DOHH2 (cell line): ENCODE measurements around the gene PTPN4.

Experiments used
- H3F3A ChIP-seq: fragments of 200-600 bp; sonication (generic), shearing (Covaris generic); 2 replicates; pipeline ENCODE4 v1.6.0; 2016; ENCODE audit warnings: antibody characterized with exemption, mild to moderate bottlenecking; ENCODE audit not compliant: control insufficient read depth, insufficient read depth
- H3K27ac ChIP-seq: fragments of 200-600 bp; sonication (generic); 2 replicates; pipeline ENCODE4 v1.5.1; 2014; ENCODE audit warnings: low read depth, mild to moderate bottlenecking, low read length, moderate library complexity
- H3K27me3 ChIP-seq: fragments of 200-600 bp; sonication (generic); 2 replicates; pipeline ENCODE4 v1.6.1; 2014; ENCODE audit warnings: mild to moderate bottlenecking, low read length, mixed read lengths; ENCODE audit not compliant: control insufficient read depth
- H3K36me3 ChIP-seq: fragments of 200-600 bp; sonication (generic); 2 replicates; pipeline ENCODE4 v1.6.1; 2014; ENCODE audit warnings: mild to moderate bottlenecking, low read length, moderate library complexity, mixed read lengths; ENCODE audit not compliant: control insufficient read depth
- H3K4me1 ChIP-seq: fragments of 200-600 bp; sonication (generic); 2 replicates; pipeline ENCODE4 v1.6.1; 2014; ENCODE audit warnings: mild to moderate bottlenecking, low read length, mixed read lengths; ENCODE audit not compliant: control insufficient read depth
- H3K4me2 ChIP-seq: fragments of 200-600 bp; sonication (generic); 2 replicates; pipeline ENCODE4 v1.6.0; 2014; ENCODE audit warnings: mild to moderate bottlenecking, low read length, moderate library complexity
- H3K4me3 ChIP-seq: fragments of 200-600 bp; sonication (generic); 2 replicates; pipeline ENCODE4 v1.5.1; 2014; ENCODE audit warnings: mild to moderate bottlenecking, low read length, mixed read lengths
- H3K79me2 ChIP-seq: fragments of 200-600 bp; sonication (generic); 2 replicates; pipeline ENCODE4 v1.6.1; 2014; ENCODE audit warnings: mild to moderate bottlenecking, low read length, mixed read lengths; ENCODE audit not compliant: control insufficient read depth
- H3K9me2 ChIP-seq: fragments of 200-600 bp; sonication (generic); replicated peaks from 2 replicates; pipeline ENCODE4 v1.6.1; 2014; ENCODE audit warnings: mild to moderate bottlenecking, low read length, mixed read lengths; ENCODE audit not compliant: control insufficient read depth
- H3K9me3 ChIP-seq: fragments of 200-600 bp; sonication (generic); 2 replicates; pipeline ENCODE4 v1.6.1; 2014; ENCODE audit warnings: antibody characterized with exemption, low read length, mixed read lengths; ENCODE audit not compliant: control insufficient read depth, insufficient read depth
- H4K20me1 ChIP-seq: fragments of 200-600 bp; sonication (generic); 2 replicates; pipeline ENCODE4 v1.6.0; 2014; ENCODE audit warnings: low read depth, mild to moderate bottlenecking, antibody characterized with exemption, low read length, moderate library complexity; ENCODE audit not compliant: control insufficient read depth, insufficient read depth
- EZH2phosphoT487 ChIP-seq: fragments of 200-600 bp; sonication (generic); IDR thresholded peaks from 2 replicates; pipeline ENCODE4 v1.6.1; 2017; ENCODE audit warnings: borderline replicate concordance, mild to moderate bottlenecking, antibody characterized with exemption, low read length, moderate library complexity, mixed read lengths
- TF ChIP-seq, protein P1 (sequence below): fragments of 200-600 bp; sonication (generic); IDR thresholded peaks from one replicate; pipeline ENCODE4 v1.5.1; 2014; ENCODE audit warnings: antibody characterized with exemption, mild to moderate bottlenecking, low read depth, low read length; ENCODE audit not compliant: poor library complexity, severe bottlenecking

The PTPN4 gene

DNA sequence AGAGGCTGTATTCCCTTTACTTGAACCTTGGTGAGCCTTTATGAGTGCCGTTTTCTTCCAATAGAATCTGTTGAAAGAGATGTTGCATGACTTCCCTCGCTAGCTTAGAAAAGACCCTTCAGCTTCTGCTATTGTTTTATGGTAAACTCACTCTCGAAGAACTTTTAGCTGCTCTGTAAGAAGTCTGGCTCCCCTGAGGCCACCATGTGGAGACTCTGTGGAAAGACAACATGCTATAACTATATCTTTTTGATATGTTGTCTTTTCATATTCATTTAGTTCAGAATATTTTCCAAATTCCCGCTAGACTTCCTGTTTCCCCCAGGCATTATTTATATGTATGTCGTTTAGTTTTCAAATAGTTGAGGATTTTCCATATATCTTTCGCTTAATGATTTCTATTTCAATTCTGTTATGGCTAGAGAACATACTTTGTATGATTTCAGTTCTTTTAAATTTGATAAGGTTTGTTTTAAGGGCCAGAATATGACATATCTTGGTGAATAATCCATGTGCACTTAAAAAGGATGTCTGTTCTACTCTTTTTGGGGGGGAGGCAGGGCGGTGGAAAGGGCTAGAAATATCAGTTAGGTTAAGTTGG, 64.1 kb downstream of the PTPN4 start:
- no peaks in the 10 kb centered on the region for H3K27me3 ChIP-seq
- no peak overlapping the region for H3K27ac ChIP-seq
- H3K4me1 ChIP-seq: peaks cover 6% of the 10 kb centered on the region
- no peaks in the 10 kb centered on the region for H4K20me1 ChIP-seq
- H3K36me3 ChIP-seq: no peaks in the 10 kb centered on the region
- no peaks in the 10 kb centered on the region for H3K9me2 ChIP-seq
- TF ChIP-seq EZH2phosphoT487: no peak
- TF ChIP-seq, protein P1, sequence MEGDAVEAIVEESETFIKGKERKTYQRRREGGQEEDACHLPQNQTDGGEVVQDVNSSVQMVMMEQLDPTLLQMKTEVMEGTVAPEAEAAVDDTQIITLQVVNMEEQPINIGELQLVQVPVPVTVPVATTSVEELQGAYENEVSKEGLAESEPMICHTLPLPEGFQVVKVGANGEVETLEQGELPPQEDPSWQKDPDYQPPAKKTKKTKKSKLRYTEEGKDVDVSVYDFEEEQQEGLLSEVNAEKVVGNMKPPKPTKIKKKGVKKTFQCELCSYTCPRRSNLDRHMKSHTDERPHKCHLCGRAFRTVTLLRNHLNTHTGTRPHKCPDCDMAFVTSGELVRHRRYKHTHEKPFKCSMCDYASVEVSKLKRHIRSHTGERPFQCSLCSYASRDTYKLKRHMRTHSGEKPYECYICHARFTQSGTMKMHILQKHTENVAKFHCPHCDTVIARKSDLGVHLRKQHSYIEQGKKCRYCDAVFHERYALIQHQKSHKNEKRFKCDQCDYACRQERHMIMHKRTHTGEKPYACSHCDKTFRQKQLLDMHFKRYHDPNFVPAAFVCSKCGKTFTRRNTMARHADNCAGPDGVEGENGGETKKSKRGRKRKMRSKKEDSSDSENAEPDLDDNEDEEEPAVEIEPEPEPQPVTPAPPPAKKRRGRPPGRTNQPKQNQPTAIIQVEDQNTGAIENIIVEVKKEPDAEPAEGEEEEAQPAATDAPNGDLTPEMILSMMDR: peak; percentile 77
- no peaks in the 10 kb centered on the region for H3F3A ChIP-seq
- no peak overlapping the region for H3K4me3 ChIP-seq
- H3K4me2 ChIP-seq: no peak overlapping the region
- no peaks in the 10 kb centered on the region for H3K9me3 ChIP-seq
- H3K79me2 ChIP-seq: peaks cover 11% of the 10 kb centered on the region

GRCh38 chr2:119826370-119826961, 66.7 kb downstream of the PTPN4 start:
- Histone ChIP-seq H3K9me3 (no peaks in the 10 kb centered on the region), H4K20me1 (no peaks in the 10 kb centered on the region), H3K27me3 (no peaks in the 10 kb centered on the region), H3F3A (no peaks in the 10 kb centered on the region), H3K4me3 (no peak overlapping the region), H3K27ac (no peak overlapping the region), H3K36me3 (no peaks in the 10 kb centered on the region), H3K9me2 (no peaks in the 10 kb centered on the region), H3K79me2 (peaks cover 15% of the 10 kb centered on the region), H3K4me1 (peaks cover 6% of the 10 kb centered on the region), H3K4me2 (no peak overlapping the region)
- TF ChIP-seq, protein P1: peak; percentile 81
- no peak for TF ChIP-seq EZH2phosphoT487

DNA sequence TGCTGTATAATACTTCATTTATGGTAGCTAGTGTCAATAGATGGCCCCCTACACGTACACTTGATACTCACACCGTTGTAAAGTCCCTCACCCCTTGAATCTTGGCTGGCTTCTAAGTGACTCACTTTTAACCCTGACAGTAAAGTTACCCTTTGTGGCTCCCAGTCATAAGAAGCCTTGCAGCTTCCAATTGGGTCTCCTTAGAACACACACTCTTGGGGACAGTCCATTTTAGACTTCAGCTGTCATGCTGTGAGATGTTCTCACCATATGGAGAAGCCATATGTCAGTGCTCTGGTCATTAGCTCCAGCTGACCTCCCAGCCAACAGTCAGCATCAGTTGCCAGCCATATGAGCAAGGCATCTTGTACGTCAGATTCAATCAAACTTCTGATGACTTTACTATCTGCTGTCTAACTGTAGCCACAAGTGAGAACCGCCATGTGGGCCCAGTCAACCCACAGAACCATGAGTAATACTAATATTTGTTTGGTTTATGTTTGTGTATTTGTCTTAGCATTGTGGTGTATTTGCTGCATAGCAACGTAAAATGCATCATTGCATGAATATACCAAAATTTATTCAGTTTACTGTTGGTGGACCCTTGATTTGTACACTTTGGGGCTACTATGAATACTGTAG, 68.3 kb downstream of the PTPN4 start:
- H3K4me3 ChIP-seq: no peak overlapping the region
- no peak overlapping the region for H3K4me2 ChIP-seq
- no peak for TF ChIP-seq EZH2phosphoT487
- TF ChIP-seq, protein P1: no peak
- H3K36me3 ChIP-seq: no peaks in the 10 kb centered on the region
- H3K79me2 ChIP-seq: peaks cover 20% of the 10 kb centered on the region
- H4K20me1 ChIP-seq: no peaks in the 10 kb centered on the region
- no peaks in the 10 kb centered on the region for H3K27me3 ChIP-seq
- no peaks in the 10 kb centered on the region for H3K9me3 ChIP-seq
- no peak overlapping the region for H3K27ac ChIP-seq
- H3K9me2 ChIP-seq: no peaks in the 10 kb centered on the region
- peaks cover 12% of the 10 kb centered on the region for H3K4me1 ChIP-seq
- H3F3A ChIP-seq: no peaks in the 10 kb centered on the region
